Astrocyte of the cerebellum (primary cell): ENCODE data around the gene USP40.

ENCODE experiments used
- DNase-seq: peaks from one replicate; pipeline ENCODE4 v3.0.0-alpha.2; 2011; ENCODE audit warnings: low read depth
- H3K4me3 ChIP-seq: 2 replicates; pipeline ENCODE4 v1.5.1; 2011; ENCODE audit warnings: mild to moderate bottlenecking, low read depth, low read length, moderate library complexity
- CTCF ChIP-seq: IDR thresholded peaks from 2 replicates; pipeline ENCODE4 v1.5.1; 2012; ENCODE audit warnings: low read length, low read depth, moderate library complexity, mild to moderate bottlenecking; ENCODE audit errors: missing control alignments
- in situ Hi-C: cut with HindIII; loops from 2 replicates; pipeline ENCODE4 v1.10.0; 2017; ENCODE audit warnings: low sequenced_read_pairs

The USP40 gene

GRCh38 chr2:233528182-233528581, 38.4 kb downstream of the USP40 start:
- H3K4me3 ChIP-seq = no peak overlapping the region
- no peak for TF ChIP-seq CTCF
- no peak for DNase-seq
- in situ Hi-C loops = no loop called here

- no peak for TF ChIP-seq CTCF
- DNase-seq = no peak
- H3K4me3 ChIP-seq = no peak overlapping the region
- in situ Hi-C loops = no loop called here
Observed at GRCh38 chr2:233525791-233526190, 40.8 kb downstream of the USP40 start.

- H3K4me3 ChIP-seq = no peak overlapping the region
- no peak for DNase-seq
- in situ Hi-C loops = no loop called here
- TF ChIP-seq CTCF = no peak
Observed at GRCh38 chr2:233519787-233520611, 46.6 kb downstream of the USP40 start.

DNA sequence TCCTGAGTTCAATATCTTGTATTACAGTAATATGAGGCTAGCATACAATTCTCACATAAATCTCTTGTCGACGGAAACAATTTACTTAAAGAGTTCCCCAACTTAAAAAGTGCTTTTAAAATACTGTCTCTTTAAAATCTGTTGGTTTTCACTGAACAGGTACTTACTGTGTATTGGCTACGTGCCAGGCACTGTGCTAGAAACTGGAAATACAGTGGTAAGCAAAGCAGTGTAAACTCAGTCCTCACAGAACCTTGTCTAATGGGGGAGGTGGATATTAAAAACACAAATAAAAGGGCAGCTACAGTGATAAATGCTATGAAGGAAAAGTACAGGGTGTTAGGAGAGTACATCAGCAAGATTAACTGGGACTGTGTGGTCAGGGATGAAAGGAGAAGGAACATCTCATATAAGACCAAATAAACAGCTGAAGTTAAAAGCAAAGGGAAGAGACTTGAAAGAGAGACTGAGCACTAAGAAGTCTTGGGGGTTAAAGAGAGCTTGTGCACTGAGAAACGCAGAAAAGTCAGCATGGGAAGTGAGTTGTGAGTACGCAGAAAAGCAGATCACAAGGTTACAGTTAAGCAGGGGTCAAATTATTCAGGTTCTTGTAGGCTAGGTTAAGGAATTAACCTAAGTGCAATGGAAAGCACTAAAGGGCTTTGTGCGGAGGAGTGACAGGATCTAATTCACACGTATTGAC, 52.5 kb downstream of the USP40 start:
- DNase-seq = no peak
- TF ChIP-seq CTCF = no peak
- in situ Hi-C loops = no loop called here
- no peak overlapping the region for H3K4me3 ChIP-seq

GRCh38 chr2:233503947-233504637, 62.5 kb downstream of the USP40 start:
- DNase-seq = no peak
- in situ Hi-C loops = no loop called here
- H3K4me3 ChIP-seq = no peak overlapping the region
- no peak for TF ChIP-seq CTCF

DNA sequence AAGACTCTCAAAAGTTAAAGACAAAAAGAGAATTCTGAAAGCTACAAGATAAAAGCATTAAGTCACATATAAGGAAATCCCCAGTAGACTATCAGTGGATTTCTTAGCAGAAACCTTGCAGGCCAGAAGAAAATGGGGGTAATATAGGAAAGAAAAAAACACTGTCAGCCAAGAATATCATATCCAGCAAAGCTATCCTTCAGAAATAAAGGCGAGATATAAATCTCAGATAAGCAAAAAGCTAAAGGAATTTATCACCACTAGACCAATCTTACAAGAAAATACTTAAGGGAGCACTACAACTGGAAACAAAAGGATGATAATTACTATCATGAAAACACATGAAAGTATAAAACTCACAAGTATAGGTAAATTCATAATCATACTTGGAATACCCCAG, 63.1 kb downstream of the USP40 start:
- in situ Hi-C loops = no loop called here
- TF ChIP-seq CTCF = no peak
- no peak overlapping the region for H3K4me3 ChIP-seq
- no peak for DNase-seq
